Mammary epithelial cell (primary cell): ENCODE data around the gene B4GAT1.

ENCODE experiments used
- CTCF ChIP-seq, 2 donors: IDR thresholded peaks in 1 of 2; conservative IDR thresholded peaks in 1 of 2; 2 replicates each; pipeline ENCODE4 v1.5.1; 2011 to 2012; ENCODE audit warnings: inconsistent platforms in 2 of 2, low read length in 2 of 2, mild to moderate bottlenecking in 2 of 2, control low read depth in 1 of 2, low read depth in 1 of 2; ENCODE audit not compliant: insufficient read depth in 1 of 2; ENCODE audit errors: extremely low read depth in 1 of 2
- EZH2 ChIP-seq: IDR thresholded peaks from 2 replicates; pipeline ENCODE4 v1.6.1; 2012; ENCODE audit warnings: low read length, inconsistent platforms, borderline replicate concordance

GRCh38 chr11:66343176-66343575 is 4.3 kb downstream of the B4GAT1 start:
- TF ChIP-seq CTCF (conservative IDR thresholded peaks at IDR 0.05 in 1 of 2, IDR thresholded peaks at IDR 0.05 in 1 of 2; ENCODE audit: extremely low read depth in 1 of 2, insufficient read depth in 1 of 2, low read depth in 1 of 2, low read length in 2 of 2): no peak
- TF ChIP-seq EZH2: no peak
